Neuronal stem cell (in vitro differentiated cells): ENCODE results near the gene TXNDC8.

Experiments
- DNase-seq: peaks from one replicate; pipeline ENCODE4 v3.0.0-alpha.2; 2013; ENCODE audit warnings: low spot score
- H2AFZ ChIP-seq: one replicate; pipeline ENCODE4 v1.6.1; 2013; ENCODE audit warnings: mild to moderate bottlenecking, low read length, inconsistent platforms
- H2AK5ac ChIP-seq: 2 replicates; pipeline ENCODE4 v1.6.1; 2013; ENCODE audit warnings: low read depth, mild to moderate bottlenecking, inconsistent platforms, low read length, moderate library complexity, mixed read lengths
- H2BK120ac ChIP-seq: 2 replicates; pipeline ENCODE4 v1.6.1; 2013; ENCODE audit warnings: low read depth, mild to moderate bottlenecking, inconsistent platforms, low read length, moderate library complexity, mixed read lengths
- H2BK12ac ChIP-seq: one replicate; pipeline ENCODE4 v1.6.1; 2013; ENCODE audit warnings: low read length, inconsistent platforms
- H2BK15ac ChIP-seq: 2 replicates; pipeline ENCODE4 v1.6.1; 2013; ENCODE audit warnings: mild to moderate bottlenecking, low read length, inconsistent platforms, mixed read lengths
- H2BK5ac ChIP-seq: one replicate; pipeline ENCODE4 v1.6.1; 2013; ENCODE audit warnings: inconsistent platforms, mild to moderate bottlenecking, low read length, moderate library complexity
- H3K14ac ChIP-seq: one replicate; pipeline ENCODE4 v1.6.1; 2013; ENCODE audit warnings: low read length, inconsistent platforms
- H3K18ac ChIP-seq: 2 replicates; pipeline ENCODE4 v1.6.1; 2013; ENCODE audit warnings: low read length, inconsistent platforms
- H3K23ac ChIP-seq: 2 replicates; pipeline ENCODE4 v1.6.1; 2013; ENCODE audit warnings: low read depth, mild to moderate bottlenecking, mixed read lengths, low read length, inconsistent platforms; ENCODE audit not compliant: poor library complexity
- H3K27ac ChIP-seq: replicated peaks from 3 replicates; pipeline ENCODE4 v1.5.1; 2013; ENCODE audit warnings: low read length, inconsistent platforms
- H3K27me3 ChIP-seq, 3 experiments: 2 replicates each; pipeline ENCODE4 v1.6.1; 2013; ENCODE audit warnings: low read length in 3 of 3, mild to moderate bottlenecking in 2 of 3, inconsistent platforms in 1 of 3, low read depth in 1 of 3, mixed read lengths in 1 of 3, moderate library complexity in 1 of 3; ENCODE audit not compliant: control insufficient read depth in 3 of 3, insufficient read depth in 3 of 3
- H3K36me3 ChIP-seq, 2 donors: replicated peaks in 1 of 2; 2 replicates each; pipeline ENCODE4 v1.6.1; 2013; ENCODE audit warnings: low read length in 2 of 2; ENCODE audit not compliant: control insufficient read depth in 2 of 2, insufficient read depth in 2 of 2
- H3K4ac ChIP-seq: 2 replicates; pipeline ENCODE4 v1.6.1; 2013; ENCODE audit warnings: inconsistent platforms, mild to moderate bottlenecking, low read length, moderate library complexity
- H3K4me1 ChIP-seq, 2 donors: 1 replicate in 1 of 2; 2 replicates in 1 of 2; pipeline ENCODE4 v1.6.1; 2013; ENCODE audit warnings: low read length in 2 of 2, low read depth in 1 of 2; ENCODE audit not compliant: control insufficient read depth in 2 of 2, insufficient read depth in 1 of 2
- H3K4me2 ChIP-seq: one replicate; pipeline ENCODE4 v1.6.1; 2013; ENCODE audit warnings: mild to moderate bottlenecking, low read length, inconsistent platforms; ENCODE audit not compliant: insufficient read depth, poor library complexity, severe bottlenecking
- H3K4me3 ChIP-seq, 2 donors: 2 replicates each; pipeline ENCODE4 v1.5.1; 2013; ENCODE audit warnings: low read length in 2 of 2, mild to moderate bottlenecking in 2 of 2, inconsistent platforms in 1 of 2, moderate library complexity in 1 of 2
- H3K79me1 ChIP-seq: one replicate; pipeline ENCODE4 v1.6.1; 2013; ENCODE audit warnings: low read depth, mild to moderate bottlenecking, inconsistent platforms, low read length, moderate library complexity
- H3K9ac ChIP-seq: one replicate; pipeline ENCODE4 v1.6.1; 2013; ENCODE audit warnings: mild to moderate bottlenecking, low read depth, low read length, inconsistent platforms; ENCODE audit not compliant: poor library complexity
- H3K9me3 ChIP-seq, 2 donors: replicated peaks in 1 of 2; 2 replicates each; pipeline versions ENCODE3 to v1.6.1; 2013; ENCODE audit warnings: low read length in 2 of 2, mild to moderate bottlenecking in 2 of 2, inconsistent platforms in 1 of 2, low read depth in 1 of 2, mixed read lengths in 1 of 2, moderate library complexity in 1 of 2; ENCODE audit not compliant: control insufficient read depth in 2 of 2, insufficient read depth in 1 of 2
- H4K8ac ChIP-seq: one replicate; pipeline ENCODE4 v1.6.1; 2013; ENCODE audit warnings: low read depth, mild to moderate bottlenecking, inconsistent platforms, low read length, moderate library complexity
- H4K91ac ChIP-seq: one replicate; pipeline ENCODE4 v1.6.1; 2013; ENCODE audit warnings: low read length, low read depth, mild to moderate bottlenecking, inconsistent platforms; ENCODE audit not compliant: poor library complexity
- WGBS, 2 donors: extraction: QIAGEN DNeasy Blood & Tissue Kit; methylation state at CpG; one replicate each; pipeline ENCODE4 v1.1.7; 2013; ENCODE audit warnings: missing lambda C conversion rate in 2 of 2, mixed read lengths in 1 of 2; ENCODE audit not compliant: insufficient read length in 2 of 2, insufficient replicate concordance in 1 of 2; ENCODE audit errors: extremely low coverage in 2 of 2; 5-methylcytosine and 5-hydroxymethylcytosine counted together

TXNDC8 gene

GRCh38 chr9:110323818-110324217 is 13.8 kb downstream of the TXNDC8 start:
- Histone ChIP-seq H3K4me3 (no peak overlapping the region), H2BK5ac (no peak overlapping the region), H3K9ac (no peak overlapping the region), H4K8ac (no peak overlapping the region), H4K91ac (no peak overlapping the region), H3K9me3 (no peaks in the 10 kb centered on the region), H2BK120ac (no peak overlapping the region), H2AFZ (no peak overlapping the region), H3K14ac (no peak overlapping the region), H3K18ac (no peak overlapping the region), H3K4me1 (no peaks in the 10 kb centered on the region), H3K23ac (no peak overlapping the region), H3K27me3 (peaks cover 0 to 3% (median 0%) of the 10 kb centered on the region in 3 experiments), H3K4me2 (no peak overlapping the region), H2BK12ac (no peak overlapping the region), H3K36me3 (no peaks in the 10 kb centered on the region), H3K4ac (no peak overlapping the region), H2BK15ac (no peak overlapping the region), H3K27ac (no peak overlapping the region), H2AK5ac (no peak overlapping the region), H3K79me1 (no peaks in the 10 kb centered on the region)
- no peak for DNase-seq

DNA sequence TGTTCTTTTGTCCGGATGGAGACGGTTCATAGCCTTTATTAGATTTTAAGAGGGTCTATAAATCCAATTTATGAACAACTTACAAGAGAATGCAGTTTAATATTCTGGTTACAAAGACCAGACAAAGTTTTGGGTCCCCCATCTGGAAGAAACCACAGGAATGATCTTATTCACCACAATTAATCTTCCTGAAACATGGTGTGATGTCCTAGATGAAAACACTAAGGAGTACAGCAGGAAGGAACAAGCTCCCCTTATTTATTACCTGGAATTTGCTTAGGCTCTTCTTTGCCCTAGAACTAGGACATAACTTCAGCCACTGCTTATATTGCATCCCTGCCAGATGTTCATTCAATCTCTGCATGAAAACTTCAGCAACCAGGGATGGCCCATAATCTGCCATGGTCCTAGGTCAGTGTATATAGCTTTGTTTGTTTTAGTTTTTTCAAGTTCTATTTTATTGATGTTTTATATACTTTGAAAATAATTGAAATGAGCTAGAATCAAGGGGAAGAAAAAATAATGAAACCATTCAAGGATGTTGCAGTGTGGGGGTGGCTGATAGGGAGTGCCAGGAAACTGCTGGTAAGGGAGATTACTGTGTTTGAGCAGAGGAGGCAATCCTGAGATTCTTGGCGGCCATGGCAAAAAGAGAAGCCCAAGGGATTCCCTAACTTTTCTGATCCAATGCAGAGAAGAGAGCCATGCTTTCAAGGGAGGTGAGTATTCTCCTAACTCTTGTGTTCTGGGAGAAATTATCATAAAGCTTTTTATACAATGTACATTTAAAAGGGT is 16.8 kb downstream of the TXNDC8 start:
- no peak overlapping the region for H3K18ac ChIP-seq
- H2BK12ac ChIP-seq = no peak overlapping the region
- H3K27me3 ChIP-seq = peaks cover 0 to 3% (median 0%) of the 10 kb centered on the region in 3 experiments
- H3K4me3 ChIP-seq = no peak overlapping the region
- no peak overlapping the region for H3K14ac ChIP-seq
- no peaks in the 10 kb centered on the region for H3K9me3 ChIP-seq
- H2AK5ac ChIP-seq = no peak overlapping the region
- no peak for DNase-seq
- no peak overlapping the region for H3K9ac ChIP-seq
- H3K23ac ChIP-seq = no peak overlapping the region
- H2BK5ac ChIP-seq = no peak overlapping the region
- no peaks in the 10 kb centered on the region for H3K79me1 ChIP-seq
- H3K36me3 ChIP-seq = no peaks in the 10 kb centered on the region
- WGBS, 2 donors = no CpG with 5 or more reads among the region's 3 CpGs
- no peak overlapping the region for H2BK15ac ChIP-seq
- no peak overlapping the region for H2AFZ ChIP-seq
- no peak overlapping the region for H3K4ac ChIP-seq
- no peak overlapping the region for H2BK120ac ChIP-seq
- no peak overlapping the region for H4K91ac ChIP-seq
- no peak overlapping the region for H4K8ac ChIP-seq
- H3K4me1 ChIP-seq = no peaks in the 10 kb centered on the region
- H3K4me2 ChIP-seq = no peak overlapping the region
- no peak overlapping the region for H3K27ac ChIP-seq

GRCh38 chr9:110319781-110320492 is 17.7 kb downstream of the TXNDC8 start:
- no peak overlapping the region for H3K4ac ChIP-seq

GRCh38 chr9:110317911-110318310 is 19.8 kb downstream of the TXNDC8 start:
- H4K91ac ChIP-seq = no peak overlapping the region
- no peak overlapping the region for H2BK15ac ChIP-seq
- no peak overlapping the region for H2BK5ac ChIP-seq
- no peak overlapping the region for H3K9ac ChIP-seq
- H3K18ac ChIP-seq = no peak overlapping the region
- H3K14ac ChIP-seq = no peak overlapping the region
- H2BK12ac ChIP-seq = no peak overlapping the region
- no peaks in the 10 kb centered on the region for H3K4me1 ChIP-seq
- DNase-seq = no peak
- WGBS, 2 donors = no CpG with 5 or more reads among the region's 4 CpGs
- no peaks in the 10 kb centered on the region for H3K9me3 ChIP-seq
- H2BK120ac ChIP-seq = no peak overlapping the region
- no peak overlapping the region for H4K8ac ChIP-seq
- no peak overlapping the region for H3K23ac ChIP-seq
- H3K27ac ChIP-seq = no peak overlapping the region
- H3K36me3 ChIP-seq = no peaks in the 10 kb centered on the region
- H3K79me1 ChIP-seq = no peaks in the 10 kb centered on the region
- no peak overlapping the region for H3K4me2 ChIP-seq
- H3K4me3 ChIP-seq = no peak overlapping the region
- H2AFZ ChIP-seq = no peak overlapping the region
- H2AK5ac ChIP-seq = no peak overlapping the region
- no peak overlapping the region for H3K4ac ChIP-seq
- peaks cover 0 to 3% (median 0%) of the 10 kb centered on the region in 3 experiments for H3K27me3 ChIP-seq

More at GRCh38 chr9:110319781-110320492, 17.7 kb downstream of the TXNDC8 start:
- no peak overlapping the region for H2BK15ac ChIP-seq
- no peak overlapping the region for H3K4me3 ChIP-seq
- H3K36me3 ChIP-seq = no peaks in the 10 kb centered on the region
- no peak overlapping the region for H2AK5ac ChIP-seq
- no peak overlapping the region for H3K14ac ChIP-seq
- no peak overlapping the region for H3K27ac ChIP-seq
- H2BK5ac ChIP-seq = no peak overlapping the region
- H4K8ac ChIP-seq = no peak overlapping the region
- H2BK120ac ChIP-seq = no peak overlapping the region
- H4K91ac ChIP-seq = no peak overlapping the region
- no peaks in the 10 kb centered on the region for H3K9me3 ChIP-seq
- no peaks in the 10 kb centered on the region for H3K4me1 ChIP-seq
- H2BK12ac ChIP-seq = no peak overlapping the region
- H3K27me3 ChIP-seq = peaks cover 0 to 3% (median 0%) of the 10 kb centered on the region in 3 experiments
- H3K23ac ChIP-seq = no peak overlapping the region
- no peak overlapping the region for H2AFZ ChIP-seq
- H3K9ac ChIP-seq = no peak overlapping the region
- no peak for DNase-seq
- H3K4me2 ChIP-seq = no peak overlapping the region
- no CpG with 5 or more reads among the region's 4 CpGs for WGBS, 2 donors
- H3K79me1 ChIP-seq = no peaks in the 10 kb centered on the region
- H3K18ac ChIP-seq = no peak overlapping the region
